HG02981 (cell line): ENCODE measurements around the gene UROC1.

Experiments used
- ATAC-seq: cut with Tn5 transposase; IDR thresholded peaks from one replicate; pipeline ENCODE4 v1.9.1; 2021; ENCODE audit warnings: mild to moderate bottlenecking, moderate library complexity; ENCODE audit not compliant: unreplicated experiment

The UROC1 gene

DNA sequence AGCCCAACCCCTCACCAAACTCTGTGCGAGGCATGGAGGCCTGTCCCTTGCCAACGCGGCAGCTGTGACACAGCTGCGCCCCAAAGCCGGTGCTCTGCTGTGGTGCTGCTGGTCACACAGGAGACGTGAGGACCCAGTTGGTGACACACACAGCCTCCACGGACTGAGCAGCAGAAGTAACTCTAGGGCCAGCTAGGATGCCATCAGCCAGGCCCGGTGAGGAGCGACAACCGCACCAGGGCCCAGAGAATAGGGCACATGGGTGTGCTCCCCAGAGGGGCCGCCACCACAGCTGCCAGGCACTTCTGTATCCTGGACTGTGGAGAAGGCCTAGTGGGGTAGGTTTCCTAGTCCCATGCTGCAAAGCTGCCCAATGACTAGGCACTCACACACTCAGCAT is 52.6 kb downstream of the UROC1 start:
- ATAC-seq = no peak

DNA sequence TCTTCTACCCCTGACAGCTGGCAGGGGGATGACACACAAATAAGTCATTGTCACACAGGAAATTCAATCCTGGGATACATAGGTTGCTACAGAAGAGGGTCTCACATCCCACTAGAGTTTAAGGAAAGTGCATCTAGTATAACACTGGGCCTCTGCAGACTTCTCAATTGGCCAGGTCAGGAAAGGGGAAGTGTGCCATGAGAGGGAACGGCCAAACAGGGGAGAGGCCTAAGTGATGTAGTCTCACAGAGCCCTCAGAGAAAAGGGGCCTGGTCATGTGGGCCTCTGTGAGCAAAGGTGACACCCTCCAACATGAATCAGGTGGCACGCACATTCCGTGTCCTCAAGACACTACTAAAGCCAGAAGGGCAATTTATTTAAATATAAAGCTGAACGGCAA is 53.1 kb downstream of the UROC1 start:
- ATAC-seq = no peak

DNA sequence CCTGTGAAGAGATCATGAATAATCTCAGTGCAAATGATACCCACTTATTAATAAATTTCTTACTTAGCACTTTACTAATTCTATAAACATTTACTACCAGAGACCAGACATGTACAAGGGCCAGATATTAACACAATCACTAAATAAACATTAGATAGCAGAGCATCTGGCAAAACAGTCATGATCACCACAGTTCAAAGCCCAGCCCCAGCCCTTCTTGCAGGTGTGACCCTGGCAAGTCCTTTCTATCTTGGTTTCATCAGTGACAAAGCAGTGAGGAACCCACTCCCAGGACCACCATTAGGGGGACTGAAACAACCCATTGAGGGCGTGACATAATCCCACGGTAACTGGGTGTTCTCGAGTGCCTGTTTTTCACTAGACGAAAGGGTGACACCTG is 53.5 kb downstream of the UROC1 start:
- ATAC-seq = no peak

- no peak for ATAC-seq
Observed at GRCh38 chr3:126463521-126463920, 54.1 kb downstream of the UROC1 start.

GRCh38 chr3:126461450-126462070 is 56.0 kb downstream of the UROC1 start:
- ATAC-seq = no peak

DNA sequence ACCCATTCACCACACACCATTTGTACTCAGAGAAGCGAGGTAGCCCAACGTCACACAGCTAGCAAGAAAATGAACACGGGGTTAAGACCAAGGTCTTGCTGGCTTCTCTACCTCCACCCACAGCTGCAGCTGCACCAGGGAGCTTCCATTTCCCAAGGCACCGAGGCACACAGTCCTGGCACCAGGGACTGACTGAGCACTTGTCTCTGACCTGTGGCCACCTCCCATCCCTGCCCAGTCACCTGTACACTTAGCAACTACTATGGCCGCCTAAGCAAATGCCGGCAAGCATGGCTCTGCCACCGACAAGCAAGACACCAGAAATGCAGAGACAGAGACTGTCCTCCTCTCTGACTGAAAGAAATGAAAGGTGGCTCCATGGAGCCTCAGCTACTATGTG is 57.2 kb downstream of the UROC1 start:
- no peak for ATAC-seq

DNA sequence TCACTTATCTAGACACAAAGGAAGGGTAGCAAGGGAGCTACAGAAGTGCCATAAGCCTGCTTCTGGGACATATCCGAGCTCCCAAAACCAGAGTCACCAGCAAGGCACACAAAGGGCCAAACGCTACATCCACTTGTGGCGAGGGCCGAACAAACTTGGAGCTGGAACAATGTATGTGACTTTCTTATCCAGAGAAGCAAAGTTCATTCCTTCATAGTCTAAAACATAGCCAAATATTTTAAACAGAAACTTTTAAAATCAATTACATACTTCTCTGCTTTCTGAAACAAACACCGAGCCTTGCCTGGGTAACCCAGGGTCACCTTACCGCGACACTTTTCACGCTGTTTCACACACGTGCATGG is 57.8 kb downstream of the UROC1 start:
- ATAC-seq = no peak

DNA sequence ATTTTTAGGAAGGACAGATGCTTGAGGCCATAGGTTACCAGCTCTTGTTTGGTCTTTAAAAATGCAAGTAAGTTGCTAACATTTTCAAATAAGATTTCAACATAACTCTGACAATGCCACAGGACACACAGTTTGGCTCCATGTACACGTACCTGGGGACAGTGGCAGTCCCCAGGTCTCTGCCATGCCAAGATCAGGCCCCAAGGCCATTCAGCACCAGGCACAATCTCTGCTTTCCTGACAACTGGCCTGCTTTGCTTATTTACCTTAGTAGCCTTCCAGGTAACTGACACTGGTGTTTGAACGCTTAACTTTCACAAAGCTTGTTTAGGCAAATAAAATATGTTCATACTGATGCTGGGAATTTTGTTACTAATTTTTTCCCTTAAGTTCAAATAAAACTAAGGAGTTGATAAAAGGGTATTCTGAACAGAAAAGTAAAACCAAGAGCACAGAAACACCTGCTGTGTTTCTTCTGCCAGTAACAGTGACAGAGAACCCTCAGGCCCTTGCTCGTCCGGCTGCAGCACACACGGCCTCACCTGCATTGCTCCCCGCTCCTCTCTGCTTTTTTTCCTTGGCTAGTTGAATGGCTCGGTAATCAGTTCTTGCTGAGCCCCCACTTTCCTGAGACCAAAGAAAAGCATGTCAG is 58.3 kb downstream of the UROC1 start:
- ATAC-seq = no peak

- no peak for ATAC-seq
Observed at GRCh38 chr3:126456766-126457388, 60.7 kb downstream of the UROC1 start.

DNA sequence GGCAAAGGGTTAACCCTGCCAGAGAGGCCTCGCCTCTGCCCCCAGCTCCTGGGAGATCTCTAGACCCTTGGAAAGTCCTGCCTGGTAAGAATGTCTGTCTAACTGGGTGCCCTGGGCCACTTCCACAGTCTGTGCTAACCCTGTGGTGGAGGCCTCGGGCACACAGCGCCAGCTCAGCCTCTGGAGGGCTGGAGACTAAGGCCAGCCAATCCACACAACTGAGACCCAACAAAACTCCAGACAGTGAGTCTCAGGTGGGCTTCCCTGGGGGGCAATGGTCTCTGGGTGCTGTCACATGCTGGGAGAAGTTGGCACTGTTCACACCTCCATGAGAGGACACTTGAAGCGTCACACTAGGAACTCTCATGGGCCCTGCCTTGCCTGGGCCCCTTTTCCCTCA is 61.4 kb downstream of the UROC1 start:
- no peak for ATAC-seq

GRCh38 chr3:126454437-126455198 is 63.0 kb downstream of the UROC1 start:
- no peak for ATAC-seq

GRCh38 chr3:126454025-126454424 is 63.5 kb downstream of the UROC1 start:
- no peak for ATAC-seq

- ATAC-seq = no peak
Observed at GRCh38 chr3:126452213-126452612, 65.4 kb downstream of the UROC1 start.

DNA sequence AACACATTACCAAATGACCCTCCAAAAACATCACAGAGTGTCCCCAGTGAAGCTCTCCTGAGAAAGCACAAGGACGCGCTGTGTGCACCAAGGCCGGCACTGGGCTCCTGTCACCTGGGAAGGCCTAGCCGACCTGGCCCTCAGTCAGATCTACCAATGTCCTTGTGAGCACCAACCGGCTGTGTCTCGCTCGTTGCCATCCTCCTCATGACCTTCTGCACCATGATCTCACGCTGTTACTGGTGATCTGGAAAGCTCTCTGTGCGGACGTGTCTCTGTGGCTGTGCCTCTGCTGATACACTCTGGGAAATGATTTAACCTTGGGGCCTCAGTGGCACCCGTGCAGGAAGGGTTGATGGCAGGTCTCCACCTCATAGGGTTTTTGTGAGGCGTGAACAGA is 66.1 kb downstream of the UROC1 start:
- no peak for ATAC-seq

- no peak for ATAC-seq
Observed at GRCh38 chr3:126450744-126451143, 66.8 kb downstream of the UROC1 start.

DNA sequence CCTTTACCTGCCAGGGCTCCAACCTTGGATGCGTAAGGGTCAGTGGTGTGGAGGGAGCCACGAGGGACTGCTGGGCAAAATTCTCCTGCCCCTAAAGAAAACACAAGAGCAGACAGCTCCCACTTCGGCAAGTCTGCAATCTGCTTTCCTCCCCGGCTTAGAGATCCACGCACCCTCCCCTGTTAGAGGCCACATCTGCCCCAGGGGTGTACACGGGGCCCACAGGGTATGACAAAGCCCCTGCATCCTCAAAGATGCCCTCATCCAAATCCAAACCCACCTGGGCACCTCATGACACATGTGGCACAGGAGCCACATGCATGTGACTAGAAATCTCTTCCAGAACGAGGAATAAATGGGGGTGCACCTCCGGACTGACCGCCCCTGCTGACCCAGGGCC is 67.4 kb downstream of the UROC1 start:
- no peak for ATAC-seq

DNA sequence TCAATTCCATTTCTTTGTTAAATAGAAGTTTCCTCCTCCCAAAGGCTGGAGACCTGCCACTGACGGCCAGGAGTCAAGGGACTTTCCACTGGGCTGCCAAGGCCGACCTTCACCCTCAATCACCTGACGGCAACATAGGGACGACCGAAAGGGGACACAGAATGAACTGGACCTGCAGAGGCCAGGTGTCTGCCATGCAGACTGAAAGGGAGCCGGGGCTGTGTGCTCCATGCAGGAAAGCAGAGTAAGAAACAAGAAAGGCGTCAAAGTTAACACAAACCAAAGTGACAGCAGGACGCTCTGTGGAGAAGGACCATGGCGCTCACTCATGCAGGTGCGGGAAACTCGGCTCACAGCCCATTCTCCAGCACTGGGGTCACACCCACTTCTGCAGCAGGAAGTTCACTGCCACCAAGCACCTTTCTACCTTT is 67.9 kb downstream of the UROC1 start:
- no peak for ATAC-seq

- ATAC-seq = no peak
Observed at GRCh38 chr3:126448893-126449180, 68.7 kb downstream of the UROC1 start.

- ATAC-seq = no peak
Observed at GRCh38 chr3:126448136-126448892, 69.3 kb downstream of the UROC1 start.

GRCh38 chr3:126447456-126448106 is 70.0 kb downstream of the UROC1 start:
- no peak for ATAC-seq

- ATAC-seq = no peak
Observed at GRCh38 chr3:126446791-126447190, 70.8 kb downstream of the UROC1 start.
